Gastrocnemius medialis (tissue), 4 donors: ENCODE results near the gene MTHFD2L. TPM values are rescaled to one million over a fixed set of nuclear protein-coding genes. Genes with fewer than 3 reads are reported as not detected.

ENCODE experiments used
- ATAC-seq, 2 donors: fragments of 150-250 bp; one replicate each; pipeline ENCODE4 v1.9.1; 2016
- DNase-seq, 2 donors: peaks; one replicate each; pipeline ENCODE4 v3.0.0-alpha.2; 2019
- H3K27ac ChIP-seq, 4 donors: fragments of 200-600 bp; sonication (generic); 1 replicate in 1 of 4; 2 replicates in 3 of 4; pipeline ENCODE4 v1.5.1; 2016 to 2018; ENCODE audit warnings: mild to moderate bottlenecking in 2 of 4, moderate library complexity in 1 of 4
- H3K27me3 ChIP-seq, 3 donors: fragments of 200-600 bp; sonication (generic) in 2 of 3; 1 replicate in 1 of 3; 2 replicates in 2 of 3; pipeline versions ENCODE4 v1.5.1 to v1.6.0; 2016 to 2019; ENCODE audit warnings: mild to moderate bottlenecking in 1 of 3, moderate library complexity in 1 of 3
- H3K36me3 ChIP-seq, 2 donors: fragments of 200-600 bp; sonication (generic) in 1 of 2; one replicate each; pipeline ENCODE4 v1.5.1; 2017 to 2018
- H3K4me1 ChIP-seq, 2 donors: fragments of 200-600 bp; sonication (generic) in 1 of 2; one replicate each; pipeline ENCODE4 v1.5.1; 2016 to 2017; ENCODE audit warnings: mild to moderate bottlenecking in 2 of 2
- H3K4me3 ChIP-seq, 4 donors: fragments of 200-600 bp; sonication (generic) in 3 of 4; 1 replicate in 1 of 4; 2 replicates in 3 of 4; pipeline ENCODE4 v1.5.1; 2016 to 2019; ENCODE audit warnings: mild to moderate bottlenecking in 2 of 4
- H3K9me3 ChIP-seq, 3 donors: fragments of 200-600 bp; sonication (generic) in 2 of 3; 1 replicate in 1 of 3; 2 replicates in 2 of 3; pipeline ENCODE4 v1.5.1; 2016 to 2019
- CTCF ChIP-seq, 5 experiments: fragments of 450-650 bp in 3 of 5; fragments of 200-600 bp in 2 of 5; sonication (generic) in 2 of 5; IDR thresholded peaks in 4 of 5; conservative IDR thresholded peaks in 1 of 5; 1 replicate in 4 of 5; 2 replicates in 1 of 5; pipeline ENCODE4 v1.5.1; 2016 to 2019; ENCODE audit warnings: antibody characterized with exemption in 5 of 5, mild to moderate bottlenecking in 3 of 5, moderate library complexity in 3 of 5
- POLR2A ChIP-seq, 2 donors: fragments of 450-650 bp; IDR thresholded peaks; one replicate each; pipeline ENCODE4 v1.6.1; 2017; ENCODE audit warnings: antibody characterized with exemption in 2 of 2, mild to moderate bottlenecking in 2 of 2, moderate library complexity in 2 of 2
- in situ Hi-C, 4 donors: fragments of 200-750 bp; cut with MboI; loops; one replicate each; pipeline versions ENCODE4 v1.15.0 to v1.8.0; 2017; ENCODE audit warnings: low sequenced_read_pairs in 4 of 4
- intact Hi-C: fragments of 100-400 bp; cut with DNase I; formaldehyde crosslinking; loops from one replicate; pipeline ENCODE4 v1.15.1; 2023; ENCODE audit warnings: low total_unique reads
- total RNA-seq, 4 donors: library from RNA; depleted of rRNA; stranded (reverse); fragments of >200 nt; gene quantifications; one replicate each; pipeline versions ENCODE4 v1.1.0 to v1.2.3, GENCODE V29; 2016

Gene MTHFD2L
- total RNA-seq, 4 donors from 2014 or later: 7.0 to 11.0 (median 7.8) TPM

GRCh38 chr4:74132944-74133343 lies 25.0 kb upstream of the MTHFD2L start:
- no peak overlapping the region for H3K27ac ChIP-seq
- TF ChIP-seq CTCF (IDR thresholded peaks at IDR 0.05 in 4 of 5, conservative IDR thresholded peaks at IDR 0.05 in 1 of 5): no peak
- TF ChIP-seq POLR2A (IDR thresholded peaks at IDR 0.05): no peak
- H3K36me3 ChIP-seq: no peaks in the 10 kb centered on the region
- no peaks in the 10 kb centered on the region for H3K4me1 ChIP-seq
- intact Hi-C loops (loop anchor here (5.0 to 10.0 kb wide), 3 partner anchors 408 to 538 kb away; no protein-coding TSS in a partner anchor), in situ Hi-C loops (loop anchor here (10.0 to 25.0 kb wide), 4 partner anchors 468 to 821 kb away; no protein-coding TSS in a partner anchor)
- ATAC-seq (no peak), DNase-seq (no peak)
- no peak overlapping the region for H3K4me3 ChIP-seq
- H3K27me3 ChIP-seq: no peaks in the 10 kb centered on the region
- H3K9me3 ChIP-seq: peaks cover 0 to 10% (median 0%) of the 10 kb centered on the region in 3 donors

GRCh38 chr4:74133786-74134499 lies 24.0 kb upstream of the MTHFD2L start:
- DNase-seq (peak; percentile 32 to 48), ATAC-seq (peak; percentile 73 to 76)
- Histone ChIP-seq H3K4me1 (no peaks in the 10 kb centered on the region), H3K27ac (no peak overlapping the region), H3K27me3 (no peaks in the 10 kb centered on the region), H3K4me3 (no peak overlapping the region), H3K9me3 (peaks cover 0 to 10% (median 0%) of the 10 kb centered on the region in 3 donors), H3K36me3 (no peaks in the 10 kb centered on the region)
- no peak for TF ChIP-seq POLR2A (IDR thresholded peaks at IDR 0.05)
- TF ChIP-seq CTCF (IDR thresholded peaks at IDR 0.05 in 4 of 5, conservative IDR thresholded peaks at IDR 0.05 in 1 of 5): peak; percentile 29 to 77 (median 63)
- intact Hi-C loops: loop anchor here (5.0 to 10.0 kb wide), 3 partner anchors 409 to 539 kb away; no protein-coding TSS in a partner anchor
- in situ Hi-C loops: loop anchor here (10.0 to 25.0 kb wide), 4 partner anchors 469 to 822 kb away; no protein-coding TSS in a partner anchor

- TF ChIP-seq CTCF (IDR thresholded peaks at IDR 0.05 in 4 of 5, conservative IDR thresholded peaks at IDR 0.05 in 1 of 5) (no peak), POLR2A (IDR thresholded peaks at IDR 0.05) (no peak)
- H3K4me1 ChIP-seq: no peaks in the 10 kb centered on the region
- no peaks in the 10 kb centered on the region for H3K27me3 ChIP-seq
- intact Hi-C loops: loop anchor here (5.0 to 10.0 kb wide), 3 partner anchors 410 to 540 kb away; no protein-coding TSS in a partner anchor
- no peak overlapping the region for H3K4me3 ChIP-seq
- H3K36me3 ChIP-seq: no peaks in the 10 kb centered on the region
- no peak overlapping the region for H3K27ac ChIP-seq
- DNase-seq (no peak), ATAC-seq (no peak)
- peaks cover 0 to 10% (median 0%) of the 10 kb centered on the region in 3 donors for H3K9me3 ChIP-seq
- in situ Hi-C loops: loop anchor here (10.0 to 25.0 kb wide), 4 partner anchors 470 to 822 kb away; no protein-coding TSS in a partner anchor
Measured at GRCh38 chr4:74134500-74134852, 23.4 kb upstream of the MTHFD2L start.

GRCh38 chr4:74146581-74147129 lies 11.3 kb upstream of the MTHFD2L start:
- Histone ChIP-seq H3K27ac (no peak overlapping the region), H3K9me3 (no peaks in the 10 kb centered on the region), H3K27me3 (no peaks in the 10 kb centered on the region), H3K36me3 (no peaks in the 10 kb centered on the region), H3K4me1 (no peaks in the 10 kb centered on the region), H3K4me3 (no peak overlapping the region)
- TF ChIP-seq CTCF (IDR thresholded peaks at IDR 0.05 in 4 of 5, conservative IDR thresholded peaks at IDR 0.05 in 1 of 5): no peak
- no peak for TF ChIP-seq POLR2A (IDR thresholded peaks at IDR 0.05)
- intact Hi-C loops (no loop called here), in situ Hi-C loops (loop anchor here in 3 of 4 donors (25.0 kb wide), 2 partner anchors 484 to 834 kb away; no protein-coding TSS in a partner anchor)
- DNase-seq: no peak
- no peak for ATAC-seq
